Epithelial cell of proximal tubule (primary cell): ENCODE measurements around the gene SGMS1. TPM values are rescaled to one million over a fixed set of nuclear protein-coding genes. Genes with fewer than 3 reads are reported as not detected.
"Not testable (repeated sequence)": the region's sequence is repeated elsewhere in the genome, so short reads cannot be mapped to it uniquely, and the experiment has no call there.

Source experiments
- DNase-seq: peaks from one replicate; pipeline ENCODE4 v3.0.0-alpha.2; 2011; ENCODE audit warnings: low read depth
- H3K4me3 ChIP-seq: 2 replicates; pipeline ENCODE4 v1.5.1; 2011; ENCODE audit warnings: low read depth, mild to moderate bottlenecking, low read length
- CTCF ChIP-seq: conservative IDR thresholded peaks from 2 replicates; pipeline ENCODE4 v1.5.1; 2012; ENCODE audit warnings: low read depth, mild to moderate bottlenecking, low read length
- total RNA-seq: library from RNA; depleted of rRNA; stranded (reverse); fragments of >200 nt; gene quantifications from 2 replicates; pipeline ENCODE4 v1.2.3, GENCODE V29; 2015

The SGMS1 gene
- 25.2 and 40.2 TPM in 2 replicates for total RNA-seq

- DNase-seq = no peak
- H3K4me3 ChIP-seq = peak within 1 kb of the TSS; percentile 87
- no peak for TF ChIP-seq CTCF
These were observed at the start of gene SGMS1 for GRCh38 chr10:50623663-50624412. Gene SGMS1, minus strand, starts transcription at chr10:50623956. Its CDS starts 279,842 bp downstream, at chr10:50344114.

- H3K4me3 ChIP-seq, DNase-seq: not testable (repeated sequence)
These were observed 48.4 kb upstream of the SGMS1 start for GRCh38 chr10:50672152-50672551.

- DNase-seq = not testable (repeated sequence)
These were observed 47.9 kb upstream of the SGMS1 start for GRCh38 chr10:50671645-50672044.

GRCh38 chr10:50669957-50670356 is 46.2 kb upstream of the SGMS1 start:
- DNase-seq, H3K4me3 ChIP-seq: not testable (repeated sequence)

More at GRCh38 chr10:50671645-50672044, 47.9 kb upstream of the SGMS1 start:
- H3K4me3 ChIP-seq = not testable (repeated sequence)

GRCh38 chr10:50667353-50667752 is 43.6 kb upstream of the SGMS1 start:
- not testable (repeated sequence) for H3K4me3 ChIP-seq, DNase-seq

- not testable (repeated sequence) for DNase-seq
These were observed 38.7 kb upstream of the SGMS1 start for GRCh38 chr10:50662420-50662819.

GRCh38 chr10:50661563-50661962 is 37.8 kb upstream of the SGMS1 start:
- H3K4me3 ChIP-seq, DNase-seq: not testable (repeated sequence)

More at GRCh38 chr10:50662420-50662819, 38.7 kb upstream of the SGMS1 start:
- not testable (repeated sequence) for H3K4me3 ChIP-seq

GRCh38 chr10:50659865-50660730 is 36.3 kb upstream of the SGMS1 start:
- not testable (repeated sequence) for DNase-seq
- peak overlapping the region; percentile 67 for H3K4me3 ChIP-seq
- peak; percentile 55 for TF ChIP-seq CTCF

- H3K4me3 ChIP-seq = peak overlapping the region; percentile 67
- DNase-seq = not testable (repeated sequence)
These were observed 35.5 kb upstream of the SGMS1 start for GRCh38 chr10:50659016-50659864.

GRCh38 chr10:50658165-50658564 is 34.4 kb upstream of the SGMS1 start:
- DNase-seq = no peak
- no peak for TF ChIP-seq CTCF
- no peak overlapping the region for H3K4me3 ChIP-seq
